GM18505 (cell line): ENCODE data around the gene XPR1.

Experiments used
- ATAC-seq: cut with Tn5 transposase; IDR thresholded peaks from one replicate; pipeline ENCODE4 v1.9.1; 2021; ENCODE audit not compliant: unreplicated experiment
- POLR2A ChIP-seq: IDR thresholded peaks from 4 replicates; pipeline ENCODE4 v1.6.1; 2011; ENCODE audit warnings: borderline replicate concordance; ENCODE audit not compliant: insufficient read depth, insufficient read length; ENCODE audit errors: extremely low read depth

Gene XPR1

DNA sequence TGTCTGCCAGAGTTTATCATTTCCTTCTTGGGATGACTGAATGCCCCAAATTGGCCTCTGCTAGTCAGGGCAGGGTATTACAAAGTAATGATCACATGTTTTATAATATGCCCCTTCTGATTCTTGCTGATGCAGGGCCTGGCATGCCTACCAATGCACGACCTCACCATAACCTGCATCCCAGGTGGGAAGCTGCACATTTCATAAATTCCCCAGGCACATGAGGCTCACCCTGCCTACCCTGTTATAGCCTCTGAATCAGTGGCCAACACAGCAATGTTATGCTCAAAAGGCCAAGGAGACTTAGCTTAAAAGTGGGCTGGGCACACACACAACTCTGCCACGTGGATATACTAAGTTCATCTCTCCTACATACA, 28.0 kb upstream of the XPR1 start:
- no peak for TF ChIP-seq POLR2A
- ATAC-seq: no peak

DNA sequence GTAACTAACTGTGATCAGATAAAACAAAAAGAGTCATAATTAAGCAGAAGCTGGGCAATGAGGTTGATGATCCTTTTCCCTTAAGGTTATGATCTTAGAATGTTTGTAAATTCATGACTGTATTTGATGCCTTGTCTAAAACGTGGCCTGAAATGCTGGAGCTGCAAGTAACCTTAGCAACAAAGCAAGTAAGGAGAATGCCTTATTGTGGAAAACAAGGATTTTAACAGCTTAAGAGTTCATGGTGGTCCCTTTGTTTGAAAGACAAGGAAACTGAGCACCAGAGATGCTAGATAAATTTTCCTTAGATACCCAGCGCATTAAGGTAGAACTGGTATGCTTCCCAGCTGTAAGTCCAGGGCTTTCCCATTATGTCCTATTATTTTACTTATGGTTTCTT, 25.7 kb upstream of the XPR1 start:
- ATAC-seq: no peak
- TF ChIP-seq POLR2A: no peak

DNA sequence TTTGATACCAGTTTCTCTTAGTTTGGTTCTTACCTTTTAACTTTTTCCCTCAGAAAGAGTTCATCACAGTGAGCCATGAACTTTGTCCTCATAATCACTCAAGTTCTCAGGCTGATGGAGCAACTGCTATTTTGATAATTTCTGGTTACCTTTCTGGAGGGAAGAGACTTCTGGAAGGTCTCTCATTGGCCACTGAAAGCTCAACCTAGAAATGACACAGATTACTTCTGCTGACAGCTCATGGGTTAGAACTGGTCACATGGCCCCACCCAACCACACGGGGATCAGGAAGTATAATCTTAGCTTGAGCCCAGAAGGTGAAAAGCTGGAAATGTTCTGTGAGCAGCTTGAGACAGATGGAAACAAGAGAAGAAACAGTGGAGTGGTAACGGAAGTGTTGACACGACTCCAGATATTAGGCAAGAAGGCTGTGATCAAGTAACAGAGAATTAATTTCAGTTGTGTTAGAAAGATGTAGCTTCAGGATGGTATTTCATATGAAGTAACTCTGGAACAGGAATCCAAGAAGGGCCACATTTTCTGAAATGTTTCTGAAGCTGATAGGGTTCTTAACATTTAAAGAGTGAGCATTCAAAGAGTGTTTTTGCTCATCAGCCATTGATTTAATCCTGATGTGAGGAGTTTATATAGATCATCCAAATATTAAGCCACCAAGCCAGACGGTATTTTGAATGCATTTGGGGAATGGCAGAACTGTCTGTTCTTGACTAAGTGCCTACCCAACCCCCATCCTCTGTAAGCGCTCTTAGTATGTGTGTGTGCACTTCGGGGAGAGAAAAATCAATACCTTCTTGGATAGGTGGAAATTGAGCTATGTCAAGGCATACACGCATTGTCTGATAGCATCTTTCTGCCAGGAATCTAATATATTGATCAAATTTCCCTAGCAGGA, 21.9 kb upstream of the XPR1 start:
- TF ChIP-seq POLR2A: no peak
- ATAC-seq: no peak

DNA sequence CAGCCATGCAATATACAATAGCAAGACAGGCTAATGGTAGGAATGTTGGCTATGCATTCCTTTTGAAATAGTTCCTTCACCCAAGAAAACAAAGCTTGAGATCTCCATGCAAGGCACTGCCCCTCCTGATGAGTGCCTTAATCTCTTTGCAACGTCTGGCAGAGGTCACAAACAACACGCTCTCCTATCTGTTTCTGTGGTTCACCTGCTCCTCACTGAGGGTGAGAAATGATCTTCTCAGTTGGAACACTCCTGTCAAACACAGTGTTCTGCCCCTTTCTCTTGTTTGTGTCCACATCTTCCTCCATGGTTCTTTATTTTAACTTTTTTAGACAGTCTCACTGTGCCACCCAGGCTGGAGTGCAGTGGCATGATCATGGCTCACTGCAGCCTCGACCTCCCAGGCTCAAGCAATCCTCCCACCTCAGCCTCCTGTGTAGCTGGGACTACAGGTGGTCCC, 21.2 kb upstream of the XPR1 start:
- no peak for ATAC-seq
- no peak for TF ChIP-seq POLR2A

DNA sequence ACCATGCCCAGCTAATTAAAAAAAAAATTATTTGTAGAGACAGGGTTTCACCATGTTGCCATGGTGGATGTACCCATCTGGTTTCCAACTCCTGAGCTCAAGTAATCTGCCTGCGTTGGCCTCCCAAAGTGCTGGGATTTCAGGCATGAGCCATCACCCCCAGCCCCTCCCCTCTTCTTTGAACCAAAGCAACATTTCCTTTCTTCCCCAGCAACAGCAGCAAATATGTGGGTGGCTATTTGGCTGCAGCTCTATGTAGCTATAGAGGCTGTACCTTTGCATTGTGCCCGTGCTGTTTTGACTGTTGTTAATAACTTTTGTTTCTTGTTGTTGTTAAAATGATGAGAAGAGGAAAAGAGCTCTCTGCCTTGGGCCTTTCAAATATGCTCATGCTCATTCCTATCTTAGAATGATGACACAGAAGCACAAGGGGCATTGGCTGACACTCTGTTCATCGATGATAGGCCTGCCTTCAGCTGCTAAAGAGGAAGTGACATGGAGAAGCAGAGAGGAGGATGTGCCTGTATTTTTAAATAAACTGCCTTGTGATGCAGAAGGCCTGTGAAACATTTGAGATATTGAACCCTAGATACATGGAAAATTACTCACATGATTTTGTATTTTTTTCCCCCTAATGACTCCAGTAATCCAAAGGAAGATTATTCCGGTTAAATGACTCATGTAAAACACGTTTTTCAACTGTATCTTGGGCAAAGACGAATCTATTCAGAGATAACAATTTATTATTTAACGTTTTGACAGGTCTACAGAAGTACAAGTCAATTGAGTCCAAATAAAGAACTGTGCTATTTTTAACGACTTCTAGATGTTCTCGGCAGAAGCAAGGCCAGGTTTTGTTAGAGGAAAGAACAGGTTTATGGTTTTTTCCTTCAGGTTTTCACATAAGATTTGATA, 20.5 kb upstream of the XPR1 start:
- TF ChIP-seq POLR2A: no peak
- ATAC-seq: no peak

DNA sequence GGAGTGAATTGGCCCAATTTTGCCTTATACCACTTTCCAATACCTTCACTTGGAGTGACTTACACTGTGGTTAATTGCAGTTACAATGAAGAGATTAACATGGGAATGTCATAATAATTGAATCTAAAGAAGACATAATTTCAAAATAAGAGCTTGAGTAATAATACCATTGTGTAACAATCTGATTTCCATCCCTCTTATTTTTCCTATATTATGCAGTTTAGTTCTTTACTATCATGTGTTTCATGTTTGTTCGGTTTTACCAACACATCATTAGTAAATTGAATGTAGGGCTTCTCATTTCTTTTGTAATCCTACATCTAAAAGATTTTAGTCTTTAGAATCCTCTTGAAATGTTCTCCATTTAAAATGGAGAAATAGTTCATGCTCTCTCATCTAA, 19.2 kb upstream of the XPR1 start:
- no peak for ATAC-seq
- TF ChIP-seq POLR2A: no peak

DNA sequence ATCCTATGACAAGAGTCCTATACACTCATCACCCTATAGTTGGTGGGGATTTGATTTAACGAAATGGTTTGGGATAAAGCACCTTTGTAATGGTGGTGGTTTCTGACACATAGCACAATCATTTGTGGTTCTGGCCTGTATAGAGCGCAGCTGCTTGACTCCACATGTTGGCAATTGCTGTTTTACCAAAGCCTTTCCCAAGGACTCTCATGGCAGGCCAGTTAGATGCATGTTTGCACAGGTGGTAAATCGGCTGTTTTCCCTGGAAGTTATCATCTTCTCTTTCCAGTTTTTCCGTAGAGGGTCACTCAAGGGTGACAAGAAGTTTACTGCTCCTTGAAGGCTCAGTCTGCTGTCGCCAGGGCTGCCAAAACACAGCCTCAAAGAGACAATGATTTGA, 17.1 kb upstream of the XPR1 start:
- ATAC-seq: no peak
- no peak for TF ChIP-seq POLR2A

DNA sequence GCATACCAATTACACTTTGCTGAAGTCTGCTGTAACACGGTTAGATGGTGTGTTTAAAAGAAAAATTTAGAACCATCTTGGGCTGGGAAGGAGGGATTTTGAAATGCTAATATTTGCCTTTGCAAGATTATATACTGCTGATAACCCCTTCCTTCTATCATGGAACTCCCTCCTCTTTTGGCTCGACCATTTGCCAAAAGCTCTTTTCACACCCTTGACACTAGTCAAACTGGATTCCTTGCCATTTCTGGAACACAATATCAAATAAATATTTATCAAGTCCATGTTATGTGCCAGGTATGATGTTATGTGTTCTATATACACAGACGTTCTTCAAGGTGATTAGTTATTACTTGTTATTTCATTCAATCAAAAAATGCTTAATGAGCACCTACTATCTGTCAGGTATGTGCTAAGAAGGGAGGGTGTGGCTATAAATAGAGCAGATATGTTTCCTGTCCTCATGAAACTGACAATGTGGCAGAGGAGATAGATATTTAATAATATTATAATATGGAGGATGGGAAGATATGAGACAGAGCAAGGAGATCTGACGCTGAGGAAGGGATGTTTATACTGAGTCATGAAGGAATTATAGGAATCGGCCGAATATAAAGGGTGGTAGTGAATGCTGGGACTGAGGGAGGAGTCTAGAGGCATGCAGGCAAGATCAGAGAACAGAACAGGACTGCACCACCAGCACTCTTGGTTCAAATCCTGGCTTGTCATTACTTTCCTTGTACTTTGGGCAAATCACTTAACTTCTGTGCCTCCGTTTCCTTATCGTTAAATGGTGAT, 16.1 kb upstream of the XPR1 start:
- TF ChIP-seq POLR2A: no peak
- no peak for ATAC-seq

DNA sequence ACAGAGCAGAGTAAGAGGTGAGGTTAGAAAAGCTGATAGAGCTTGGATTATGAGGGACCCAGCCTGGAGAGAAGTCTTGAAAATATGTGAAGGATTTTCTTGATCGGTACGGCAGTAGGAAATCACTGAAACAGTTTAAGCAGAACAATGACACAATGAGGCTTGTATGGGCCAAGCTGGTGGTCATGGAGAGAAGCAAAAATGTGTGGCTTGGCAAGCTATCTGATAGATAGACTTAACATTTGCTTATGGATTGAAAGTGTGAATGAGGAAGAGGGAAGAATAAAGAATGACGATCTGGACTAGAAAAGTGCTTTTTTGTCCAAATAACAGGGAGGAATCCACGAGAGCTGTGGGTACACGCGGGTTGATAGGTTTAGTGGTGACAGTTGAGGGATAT, 15.4 kb upstream of the XPR1 start:
- no peak for ATAC-seq
- no peak for TF ChIP-seq POLR2A

DNA sequence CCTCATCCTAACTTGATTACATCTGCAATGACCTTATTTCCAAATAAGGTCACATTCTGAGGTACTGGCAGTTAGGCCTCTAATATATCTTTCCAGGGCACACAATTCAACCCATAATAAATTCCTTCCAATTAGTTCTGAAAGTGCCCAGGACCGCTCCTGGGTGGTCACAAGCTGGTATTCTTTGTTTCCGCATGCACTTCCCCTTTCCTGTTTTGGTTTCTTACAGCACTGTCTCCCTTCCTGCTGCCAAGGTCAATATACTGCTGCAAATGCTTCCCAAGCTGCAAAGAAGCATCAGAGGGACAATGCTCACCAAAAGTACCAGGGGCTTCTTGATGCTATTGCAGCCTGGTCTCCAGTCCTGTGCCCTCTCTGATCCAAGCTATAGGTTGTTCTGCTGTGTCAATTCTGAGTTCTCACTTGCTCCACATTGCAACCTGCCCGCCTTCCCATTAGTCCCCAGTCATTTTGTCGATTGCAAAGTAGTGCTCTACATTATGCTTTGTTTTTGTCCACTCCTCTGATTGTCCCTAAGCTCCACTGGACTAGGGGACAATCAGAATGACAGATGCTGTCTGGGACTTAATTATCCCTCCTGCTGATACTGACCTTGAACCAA, 13.9 kb upstream of the XPR1 start:
- no peak for ATAC-seq
- TF ChIP-seq POLR2A: no peak

DNA sequence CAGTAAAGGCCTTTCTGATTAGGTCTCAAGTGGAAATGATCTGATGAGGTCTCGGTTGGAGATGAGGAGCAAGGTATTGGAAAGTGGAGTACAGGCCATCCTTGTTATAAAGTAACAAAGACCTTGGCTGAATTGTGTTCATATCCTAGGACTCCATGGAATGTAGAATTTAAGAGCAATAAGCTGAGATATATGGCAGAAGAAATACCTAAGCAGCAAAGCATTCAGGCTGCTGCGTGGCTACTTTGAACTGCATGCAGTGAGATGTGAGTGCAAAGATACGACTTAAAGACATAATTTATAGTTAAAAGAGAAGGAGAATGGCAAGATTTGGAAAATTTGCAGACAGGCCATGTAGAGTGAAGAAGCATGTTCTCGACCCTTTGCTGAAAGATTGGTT, 11.2 kb upstream of the XPR1 start:
- no peak for ATAC-seq
- no peak for TF ChIP-seq POLR2A

DNA sequence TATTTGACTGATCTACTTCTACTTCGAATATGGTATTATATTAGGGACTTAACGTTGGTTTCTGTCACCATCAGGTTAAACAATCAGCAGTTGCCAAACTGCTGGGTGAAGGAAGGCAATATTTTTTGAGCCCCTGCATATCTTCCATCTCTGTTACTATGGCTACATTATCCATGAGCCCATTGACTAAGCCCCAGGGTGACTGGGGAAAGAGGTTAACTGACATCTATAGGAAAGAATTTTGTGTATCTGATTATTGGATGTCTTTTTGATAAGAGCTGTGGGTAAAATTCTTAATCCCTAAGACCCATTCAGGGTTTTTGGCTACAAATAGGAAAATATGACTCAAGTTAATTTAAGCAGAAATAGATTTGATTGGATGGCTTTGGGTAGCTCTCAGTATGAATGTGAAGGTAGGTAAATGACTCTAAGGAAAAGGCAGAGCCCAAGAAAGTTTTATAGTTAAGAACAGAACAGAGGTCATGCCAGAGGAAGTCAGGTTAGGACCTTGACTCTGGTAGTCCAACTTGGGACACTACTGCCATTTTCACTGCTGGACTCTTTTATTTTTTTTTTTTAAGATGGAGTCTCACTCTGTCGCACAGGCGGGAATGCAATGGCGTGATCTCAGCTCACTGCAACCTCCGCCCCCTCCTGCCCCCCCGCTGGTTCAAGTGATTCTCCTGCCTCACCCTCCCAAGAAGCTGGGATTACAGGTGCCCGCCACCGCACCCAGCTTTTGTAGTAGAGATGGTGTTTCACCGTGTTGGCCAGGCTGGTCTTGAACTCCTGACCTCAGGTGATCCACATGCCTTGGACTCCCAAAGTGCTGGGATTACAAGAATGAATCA, 8.9 kb upstream of the XPR1 start:
- TF ChIP-seq POLR2A: no peak

More for the DNA sequence above, 8.9 kb upstream of the XPR1 start:
- no peak for ATAC-seq
